Measurements from ENCODE around the gene ANKRD42.

ANKRD42 gene

GRCh38 chr11:83292709-83293456 is 99.4 kb downstream of the ANKRD42 start:
- FAIRE-seq: peak; percentile 88

GRCh38 chr11:83293457-83293774 is 99.9 kb downstream of the ANKRD42 start:
- FAIRE-seq: no peak

- FAIRE-seq: no peak
Measured at GRCh38 chr11:83294208-83294607, 100.7 kb downstream of the ANKRD42 start.

Data from endometrium (tissue), 2 donors.